ENCODE data around the gene PBX4. TPM values are rescaled to one million over a fixed set of nuclear protein-coding genes. Genes with fewer than 3 reads are reported as not detected.

Gene PBX4
- total RNA-seq, 4 donors from 2014 or later = 1.3 to 2.8 (median 1.6) TPM; not detected in 1

DNA sequence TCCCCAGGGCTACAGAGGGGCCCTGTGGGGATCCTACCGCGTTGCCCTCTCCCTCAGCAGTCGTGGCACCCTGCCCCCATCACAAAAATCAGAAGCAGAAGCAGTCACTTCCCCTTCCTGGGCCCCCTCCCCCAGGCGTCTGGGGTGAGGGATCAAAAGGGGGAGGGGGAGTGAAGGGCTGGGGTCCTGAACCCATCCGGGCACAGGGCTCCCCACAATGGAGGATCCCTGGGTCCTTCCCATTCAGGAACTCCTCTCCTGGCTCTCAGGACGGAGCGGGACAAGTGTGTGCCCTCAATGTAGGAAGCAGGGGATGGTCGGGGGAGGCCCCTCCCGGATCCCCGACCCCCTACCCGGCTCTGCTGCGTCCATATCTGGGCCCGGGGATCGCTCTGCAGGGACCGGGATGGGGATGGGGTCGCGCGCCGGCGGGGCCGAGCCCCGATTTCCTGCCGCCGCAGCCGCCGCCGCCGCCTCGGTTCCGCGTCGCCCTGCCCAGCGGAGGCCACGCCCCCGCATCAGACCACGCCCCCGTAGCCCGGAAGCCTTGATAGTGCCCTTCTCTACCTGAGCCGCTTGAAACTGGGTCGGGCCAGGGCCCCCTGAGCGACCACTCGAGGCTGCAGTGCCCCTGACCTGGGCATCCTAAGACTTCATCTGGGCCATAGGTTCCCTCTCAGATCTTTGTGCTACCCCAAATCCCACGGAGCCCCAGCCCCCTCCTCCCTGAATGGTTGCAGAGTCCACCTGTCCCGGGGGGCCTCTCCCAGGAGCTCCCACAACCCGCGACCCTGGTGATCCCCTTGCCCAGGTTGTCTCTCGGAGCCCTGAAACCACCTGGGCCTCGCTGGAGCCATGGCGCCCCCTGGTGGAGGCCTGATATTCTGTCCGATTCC lies 24.9 kb upstream of the PBX4 start, which contains the start of gene GMIP:
TSS of gene GMIP (minus strand) at position 500 of the 896 bp plus-strand sequence. CDS start at position 372, 128 bp downstream.
- Histone ChIP-seq H3K27me3 (no peaks in the 10 kb centered on the region), H3K36me3 (no peaks in the 10 kb centered on the region), H3K4me3 (peak within 1 kb of the TSS; percentile 60 to 76), H3K4me1 (no peaks in the 10 kb centered on the region), H3K27ac (peak within 1 kb of the TSS; percentile 53 to 55), H3K9me3 (no peaks in the 10 kb centered on the region)
- DNase-seq = peak; percentile 68 to 78
- intact Hi-C loops (cut with DNase I; ENCODE audit: low total_unique reads) = loop anchor here (10.0 kb wide), 1 partner anchor 109 kb away; the partner anchor contains the start of gene CILP2
- TF ChIP-seq, protein P1, sequence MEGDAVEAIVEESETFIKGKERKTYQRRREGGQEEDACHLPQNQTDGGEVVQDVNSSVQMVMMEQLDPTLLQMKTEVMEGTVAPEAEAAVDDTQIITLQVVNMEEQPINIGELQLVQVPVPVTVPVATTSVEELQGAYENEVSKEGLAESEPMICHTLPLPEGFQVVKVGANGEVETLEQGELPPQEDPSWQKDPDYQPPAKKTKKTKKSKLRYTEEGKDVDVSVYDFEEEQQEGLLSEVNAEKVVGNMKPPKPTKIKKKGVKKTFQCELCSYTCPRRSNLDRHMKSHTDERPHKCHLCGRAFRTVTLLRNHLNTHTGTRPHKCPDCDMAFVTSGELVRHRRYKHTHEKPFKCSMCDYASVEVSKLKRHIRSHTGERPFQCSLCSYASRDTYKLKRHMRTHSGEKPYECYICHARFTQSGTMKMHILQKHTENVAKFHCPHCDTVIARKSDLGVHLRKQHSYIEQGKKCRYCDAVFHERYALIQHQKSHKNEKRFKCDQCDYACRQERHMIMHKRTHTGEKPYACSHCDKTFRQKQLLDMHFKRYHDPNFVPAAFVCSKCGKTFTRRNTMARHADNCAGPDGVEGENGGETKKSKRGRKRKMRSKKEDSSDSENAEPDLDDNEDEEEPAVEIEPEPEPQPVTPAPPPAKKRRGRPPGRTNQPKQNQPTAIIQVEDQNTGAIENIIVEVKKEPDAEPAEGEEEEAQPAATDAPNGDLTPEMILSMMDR (IDR thresholded peaks at IDR 0.05) = peak; percentile 69 to 87 (median 78)
- TF ChIP-seq POLR2A (IDR thresholded peaks at IDR 0.05) = peak; percentile 15 to 33

DNA sequence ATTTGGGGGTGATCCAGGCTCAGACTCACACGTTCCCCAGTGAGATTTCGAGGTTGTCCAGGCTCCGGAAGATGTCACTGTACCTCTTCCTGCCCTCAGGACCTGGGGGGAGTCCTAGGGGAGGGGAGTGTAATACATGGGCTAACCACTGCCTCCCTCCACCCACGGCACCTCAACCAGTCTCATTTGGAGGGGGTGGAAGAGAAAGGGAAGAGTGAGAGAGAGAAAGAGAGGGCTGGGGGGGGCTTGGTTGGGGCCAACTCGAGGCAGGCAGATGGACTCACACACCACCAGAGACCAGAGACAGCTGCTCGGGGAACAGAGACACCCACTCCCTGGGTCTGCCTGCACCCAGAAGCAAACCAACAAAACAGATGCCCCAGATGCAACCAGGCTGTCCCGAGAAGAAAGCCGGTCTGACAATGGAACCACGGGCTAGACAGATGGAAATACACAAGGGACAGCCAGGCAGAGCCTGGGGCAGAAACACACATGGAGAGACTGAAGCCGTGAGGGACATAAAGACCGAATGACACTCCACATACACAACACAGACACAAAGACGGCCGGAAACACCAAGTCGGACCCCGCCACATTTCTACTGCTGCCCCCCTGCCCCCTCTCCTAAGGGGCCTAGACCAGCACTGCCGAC lies 24.1 kb upstream of the PBX4 start:
- Histone ChIP-seq H3K27me3 (no peaks in the 10 kb centered on the region), H3K4me3 (peak overlapping the region; percentile 60 to 76), H3K36me3 (no peaks in the 10 kb centered on the region), H3K27ac (peak overlapping the region; percentile 53 to 55), H3K4me1 (no peaks in the 10 kb centered on the region), H3K9me3 (no peaks in the 10 kb centered on the region)
- no peak for DNase-seq
- intact Hi-C loops (cut with DNase I; ENCODE audit: low total_unique reads) = loop anchor here (10.0 kb wide), 1 partner anchor 108 kb away; the partner anchor contains the start of gene CILP2
- TF ChIP-seq POLR2A (IDR thresholded peaks at IDR 0.05) = no peak
- TF ChIP-seq, protein P1 (IDR thresholded peaks at IDR 0.05) = no peak

DNA sequence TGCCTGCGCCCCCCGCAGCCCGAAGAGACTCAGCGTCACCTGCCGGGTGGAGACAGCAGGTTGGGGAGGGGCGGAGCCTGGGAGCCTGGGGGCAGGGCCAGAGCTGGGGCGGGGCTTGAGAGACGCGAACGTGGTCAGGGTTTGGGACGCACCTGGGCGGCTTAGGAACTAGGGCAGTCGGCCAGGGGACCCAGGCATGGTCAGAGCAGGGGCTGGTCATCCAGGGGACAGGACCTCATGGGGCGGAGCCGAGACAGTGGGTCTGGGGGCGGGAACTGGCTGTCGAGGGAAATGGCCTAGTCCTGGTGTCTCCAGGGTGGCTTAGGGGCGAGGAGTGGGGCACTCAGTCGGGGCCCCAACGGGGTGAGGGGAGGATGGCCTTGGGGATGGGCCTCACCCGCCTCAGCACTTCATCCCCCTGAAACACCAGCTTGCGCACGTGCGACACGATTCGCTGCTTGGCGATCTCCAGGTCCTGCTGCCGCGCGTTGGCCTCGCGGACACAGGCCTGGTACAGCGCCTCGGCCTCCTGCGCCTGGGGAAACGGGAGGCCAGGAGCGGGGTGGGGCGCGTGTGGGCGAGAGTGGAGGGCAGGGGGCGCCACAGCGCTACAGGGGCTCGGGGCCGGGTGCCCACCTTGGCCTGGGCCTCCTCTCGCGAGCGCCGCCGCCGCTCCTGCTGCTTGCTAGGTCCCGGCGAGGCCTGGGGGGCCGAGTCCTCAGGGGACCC lies 19.2 kb upstream of the PBX4 start:
- no peaks in the 10 kb centered on the region for H3K4me1 ChIP-seq
- no peaks in the 10 kb centered on the region for H3K9me3 ChIP-seq
- H3K4me3 ChIP-seq = no peak overlapping the region
- H3K27me3 ChIP-seq = no peaks in the 10 kb centered on the region
- TF ChIP-seq, protein P1 (IDR thresholded peaks at IDR 0.05) = no peak
- TF ChIP-seq POLR2A (IDR thresholded peaks at IDR 0.05) = no peak
- peak in 1 of 2 donors; percentile 14 for DNase-seq
- intact Hi-C loops (cut with DNase I; ENCODE audit: low total_unique reads) = no loop called here
- no peak overlapping the region for H3K27ac ChIP-seq
- no peaks in the 10 kb centered on the region for H3K36me3 ChIP-seq

DNA sequence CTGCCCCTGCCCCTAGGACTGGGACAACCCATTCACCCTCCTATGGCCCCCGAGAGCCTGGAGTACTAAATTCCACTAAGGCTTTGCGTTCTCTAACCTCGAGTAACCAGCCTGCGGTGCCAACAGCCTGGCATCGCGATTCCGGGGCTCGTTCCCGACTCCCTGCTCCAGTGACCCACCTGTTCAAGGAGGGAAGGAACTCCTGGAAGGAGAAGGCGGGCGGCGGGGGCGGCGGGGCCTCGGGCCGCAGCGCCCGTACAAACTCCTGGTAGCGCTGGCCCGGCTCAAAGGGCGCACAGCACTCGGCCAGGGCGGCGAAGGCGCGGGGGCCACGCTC lies 18.7 kb upstream of the PBX4 start:
- H3K4me1 ChIP-seq = no peaks in the 10 kb centered on the region
- intact Hi-C loops (cut with DNase I; ENCODE audit: low total_unique reads) = no loop called here
- no peaks in the 10 kb centered on the region for H3K36me3 ChIP-seq
- DNase-seq = no peak
- H3K4me3 ChIP-seq = no peak overlapping the region
- no peaks in the 10 kb centered on the region for H3K27me3 ChIP-seq
- no peak overlapping the region for H3K27ac ChIP-seq
- TF ChIP-seq POLR2A (IDR thresholded peaks at IDR 0.05) = no peak
- TF ChIP-seq, protein P1 (IDR thresholded peaks at IDR 0.05) = no peak
- H3K9me3 ChIP-seq = no peaks in the 10 kb centered on the region

All from uterus (tissue), 4 donors.